T-helper 22 cell (primary cell): Measurements from ENCODE around the gene ATP8B3.

Source experiments
- DNase-seq: peaks from one replicate; pipeline ENCODE4 v3.0.0-alpha.2; 2020; ENCODE audit warnings: low read depth

ATP8B3 gene

DNA sequence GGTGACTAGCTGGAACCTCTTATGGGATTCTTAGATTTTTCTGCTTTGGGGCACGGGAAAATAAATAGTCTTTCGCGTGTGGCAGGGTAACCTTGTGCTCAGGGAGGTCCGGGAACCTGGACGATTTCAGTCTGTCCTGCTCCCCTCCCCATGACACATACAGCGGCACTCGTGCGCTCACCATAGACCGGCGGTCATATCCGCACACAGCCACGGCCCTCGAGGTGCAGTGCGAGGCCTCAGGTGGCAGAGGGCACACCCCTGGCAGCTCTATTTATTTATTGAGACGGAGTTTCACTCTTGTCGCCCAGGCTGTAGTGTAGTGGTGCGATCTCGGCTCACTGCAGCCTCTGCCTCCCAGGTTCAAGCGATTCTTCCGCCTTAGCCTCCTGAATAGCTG is 55.8 kb downstream of the ATP8B3 start:
- DNase-seq, result no peak

DNA sequence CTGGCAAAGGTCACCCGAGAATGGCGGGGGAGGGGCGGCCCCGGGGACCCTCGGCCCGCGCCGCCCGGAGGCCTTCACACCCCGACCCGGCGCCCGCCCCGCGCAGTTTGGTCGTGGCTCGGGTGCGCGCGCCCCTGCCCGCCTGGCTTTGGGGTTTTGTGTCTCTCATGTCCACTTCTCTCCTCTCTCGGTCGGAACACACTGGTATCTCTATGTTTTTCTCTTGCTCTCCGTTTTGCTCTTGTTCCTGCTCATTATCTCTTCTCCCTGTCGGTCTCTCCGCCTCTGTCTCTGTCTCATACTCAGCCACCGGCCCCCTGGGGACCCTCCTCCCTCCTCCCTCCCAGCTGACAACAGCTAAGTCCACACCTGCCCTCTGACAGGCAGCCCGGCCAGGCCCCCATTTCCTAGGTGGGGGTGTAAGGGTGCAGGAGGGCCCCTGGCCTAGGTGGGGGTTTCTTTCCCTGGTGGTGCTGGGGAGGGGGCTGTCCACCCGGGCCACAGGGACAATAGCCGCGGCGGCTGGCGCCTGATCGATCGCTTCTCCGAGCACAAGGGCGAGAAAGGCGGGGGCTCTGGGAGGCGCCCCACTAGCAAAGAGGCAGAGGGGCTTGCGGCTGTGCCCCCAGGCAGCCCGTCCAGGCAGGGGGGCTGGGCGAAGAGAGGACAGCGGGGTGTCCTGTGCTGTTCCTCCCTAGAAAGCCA is 56.5 kb downstream of the ATP8B3 start:
- no peak for DNase-seq

DNA sequence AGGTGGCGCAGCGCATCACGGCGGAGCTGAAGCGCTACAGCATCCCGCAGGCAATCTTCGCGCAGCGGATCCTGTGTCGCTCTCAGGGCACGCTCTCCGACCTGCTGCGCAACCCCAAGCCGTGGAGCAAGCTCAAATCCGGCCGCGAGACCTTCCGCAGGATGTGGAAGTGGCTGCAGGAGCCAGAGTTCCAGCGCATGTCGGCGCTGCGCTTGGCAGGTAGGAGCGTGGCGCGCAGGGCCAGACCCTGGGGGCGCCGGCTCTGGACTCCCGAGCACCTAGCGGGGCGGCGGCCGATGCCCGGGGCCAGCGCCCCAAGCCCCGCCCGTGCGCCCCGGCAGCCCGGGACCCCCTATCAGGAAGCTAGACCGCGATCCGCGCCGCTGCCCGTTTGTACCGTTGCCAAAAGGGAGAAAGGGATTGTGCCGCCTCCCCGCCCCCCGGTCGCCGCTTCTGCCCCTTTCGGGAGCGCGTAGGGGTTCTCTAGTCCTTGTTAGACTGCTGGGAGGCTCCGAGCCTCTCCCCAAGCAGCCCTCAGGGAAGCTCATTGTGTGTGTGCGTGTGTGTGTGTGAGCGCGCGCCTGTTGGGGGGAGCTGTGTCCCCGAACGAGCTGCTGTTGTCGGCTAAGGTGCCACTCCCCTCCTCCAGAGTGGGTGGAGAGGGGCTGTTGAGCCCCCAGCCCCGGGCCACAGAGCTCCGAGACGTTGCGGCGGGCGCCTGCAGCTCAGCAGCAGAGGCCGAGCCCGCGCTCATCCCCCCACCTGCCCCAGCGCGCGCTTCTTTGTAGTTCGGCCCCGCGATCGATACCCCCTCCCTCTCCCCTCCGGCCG is 57.2 kb downstream of the ATP8B3 start:
- no peak for DNase-seq

DNA sequence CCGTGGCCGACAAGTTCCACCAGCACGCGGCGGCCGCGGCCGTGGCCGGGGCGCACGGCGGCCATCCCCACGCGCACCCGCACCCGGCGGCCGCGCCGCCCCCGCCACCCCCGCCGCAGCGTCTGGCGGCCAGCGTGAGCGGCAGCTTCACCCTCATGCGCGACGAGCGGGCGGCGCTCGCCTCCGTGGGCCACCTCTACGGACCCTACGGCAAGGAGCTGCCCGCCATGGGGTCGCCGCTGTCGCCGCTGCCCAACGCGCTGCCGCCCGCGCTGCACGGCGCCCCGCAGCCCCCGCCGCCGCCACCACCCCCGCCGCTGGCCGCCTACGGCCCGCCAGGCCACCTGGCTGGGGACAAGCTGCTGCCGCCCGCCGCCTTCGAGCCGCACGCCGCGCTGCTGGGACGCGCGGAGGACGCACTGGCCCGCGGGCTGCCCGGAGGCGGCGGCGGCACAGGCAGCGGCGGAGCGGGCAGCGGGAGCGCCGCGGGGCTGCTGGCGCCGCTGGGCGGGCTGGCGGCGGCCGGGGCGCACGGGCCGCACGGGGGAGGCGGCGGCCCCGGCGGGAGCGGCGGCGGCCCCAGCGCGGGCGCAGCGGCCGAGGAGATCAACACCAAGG is 57.9 kb downstream of the ATP8B3 start:
- no peak for DNase-seq

DNA sequence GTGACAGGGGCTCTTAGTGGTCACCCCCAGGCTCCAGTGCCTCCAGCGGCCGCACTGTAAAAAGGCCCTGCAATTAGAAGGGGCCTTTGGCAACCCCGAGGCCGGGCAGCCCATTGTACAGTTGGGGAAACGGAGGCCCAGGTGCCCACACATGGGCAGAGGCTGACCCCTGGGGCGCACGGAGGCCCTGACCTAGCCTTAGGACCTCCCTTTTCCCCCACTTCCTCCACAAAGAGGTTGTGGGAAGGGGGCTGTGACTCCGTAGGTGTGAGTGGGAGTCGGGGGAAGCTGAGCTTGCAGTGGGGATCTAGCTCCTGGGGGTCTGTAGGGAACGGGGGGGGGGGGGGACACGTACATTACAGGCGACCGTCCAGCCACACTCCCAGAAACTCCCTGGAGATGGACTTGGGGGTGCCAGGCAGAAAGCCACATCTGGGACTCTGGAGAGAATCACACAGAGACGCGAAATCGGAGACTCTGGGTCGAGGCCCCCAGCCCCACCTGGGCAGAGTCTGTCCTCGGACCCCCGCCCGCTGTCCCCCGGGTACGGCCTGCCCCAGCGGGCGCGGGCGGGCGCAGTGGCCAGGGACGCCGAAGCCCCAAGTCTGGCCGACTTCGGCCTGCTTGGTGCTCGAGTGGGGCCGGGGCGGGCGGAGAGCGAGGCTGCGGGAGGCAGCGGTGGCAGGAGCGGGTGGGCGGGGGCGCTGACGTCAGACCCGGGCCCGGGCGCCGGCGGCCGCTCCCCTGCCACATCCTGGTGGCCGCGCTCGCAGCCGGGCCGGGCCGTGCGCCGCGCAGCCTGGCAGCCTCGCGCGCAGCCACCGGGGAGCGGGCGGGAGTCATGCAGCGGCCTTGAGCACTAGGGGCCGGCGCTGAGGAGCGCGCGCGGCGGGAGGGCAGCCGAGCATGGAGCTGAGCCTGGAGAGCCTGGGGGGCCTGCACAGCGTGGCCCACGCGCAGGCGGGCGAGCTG is 59.0 kb downstream of the ATP8B3 start, which contains the start of gene ONECUT3:
ONECUT3 (plus strand) TSS at position 750 of the 972 bp plus-strand sequence; CDS start at position 907, 157 bp downstream.
- no peak for DNase-seq

DNA sequence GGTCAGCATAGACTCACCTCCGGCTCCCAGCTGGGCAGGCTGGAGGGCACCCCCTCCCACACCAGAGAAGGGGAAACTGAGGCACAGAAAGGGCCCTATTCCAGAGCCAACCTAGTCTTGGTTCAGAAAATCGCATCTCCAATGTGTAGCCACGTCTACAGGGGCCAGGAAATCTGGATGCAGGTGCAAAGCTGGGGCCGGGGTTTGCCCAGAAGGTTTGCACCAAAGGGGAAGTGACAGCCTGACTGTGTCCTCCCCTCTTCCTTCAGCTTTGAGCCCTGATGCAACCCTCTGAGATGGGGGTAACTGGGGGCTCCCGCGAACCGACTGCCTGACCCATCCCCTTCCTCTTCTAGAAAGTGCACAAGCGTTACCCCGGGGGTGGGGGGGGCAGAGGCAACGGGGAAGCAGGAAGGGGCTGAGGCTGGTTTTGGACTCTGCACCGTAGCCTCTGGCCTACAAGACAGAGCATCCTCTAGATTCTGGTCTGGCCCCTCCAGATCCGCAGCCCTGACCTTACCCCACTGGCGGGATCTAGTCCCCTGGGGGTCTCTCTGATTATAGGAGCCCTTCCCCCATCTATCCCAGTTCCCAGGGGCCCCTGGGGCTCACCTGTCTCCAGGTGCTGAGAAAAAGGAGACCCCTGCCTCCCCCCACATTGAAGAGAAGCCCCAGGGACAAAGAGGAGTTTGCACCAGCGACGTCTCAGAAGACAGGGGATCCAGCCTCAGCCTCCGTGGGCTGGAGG is 59.9 kb downstream of the ATP8B3 start:
- DNase-seq, result no peak

DNA sequence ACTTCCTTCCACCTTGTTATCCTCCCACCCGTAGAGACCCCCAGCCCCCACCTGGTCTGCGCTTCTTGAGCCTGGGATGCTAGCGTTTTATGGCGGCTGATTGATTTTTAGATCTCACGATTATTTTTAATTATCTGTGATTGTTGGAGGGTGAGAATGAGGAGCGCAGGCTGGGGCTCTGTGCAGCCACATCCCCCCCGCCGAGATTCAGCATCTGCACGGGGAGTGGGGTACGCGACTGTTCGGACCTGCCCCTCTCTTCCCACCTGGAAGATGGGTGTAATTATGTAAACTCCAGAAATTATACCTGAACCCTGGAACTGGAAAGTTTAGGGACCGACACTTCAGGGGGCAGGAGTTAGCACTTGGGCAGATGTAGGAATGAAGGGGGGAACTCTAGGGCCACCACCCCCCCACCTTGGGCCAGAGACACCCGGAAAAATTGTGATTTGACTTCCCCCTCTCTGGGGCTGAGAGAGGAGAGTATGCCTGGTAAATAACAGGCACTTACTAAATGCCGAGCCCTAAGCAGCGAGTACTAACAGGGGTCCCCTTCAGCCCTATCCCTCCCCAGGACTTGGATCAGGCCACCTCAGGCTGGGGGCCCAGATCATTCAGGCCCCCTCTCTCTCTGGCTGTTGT is 60.6 kb downstream of the ATP8B3 start:
- no peak for DNase-seq

DNA sequence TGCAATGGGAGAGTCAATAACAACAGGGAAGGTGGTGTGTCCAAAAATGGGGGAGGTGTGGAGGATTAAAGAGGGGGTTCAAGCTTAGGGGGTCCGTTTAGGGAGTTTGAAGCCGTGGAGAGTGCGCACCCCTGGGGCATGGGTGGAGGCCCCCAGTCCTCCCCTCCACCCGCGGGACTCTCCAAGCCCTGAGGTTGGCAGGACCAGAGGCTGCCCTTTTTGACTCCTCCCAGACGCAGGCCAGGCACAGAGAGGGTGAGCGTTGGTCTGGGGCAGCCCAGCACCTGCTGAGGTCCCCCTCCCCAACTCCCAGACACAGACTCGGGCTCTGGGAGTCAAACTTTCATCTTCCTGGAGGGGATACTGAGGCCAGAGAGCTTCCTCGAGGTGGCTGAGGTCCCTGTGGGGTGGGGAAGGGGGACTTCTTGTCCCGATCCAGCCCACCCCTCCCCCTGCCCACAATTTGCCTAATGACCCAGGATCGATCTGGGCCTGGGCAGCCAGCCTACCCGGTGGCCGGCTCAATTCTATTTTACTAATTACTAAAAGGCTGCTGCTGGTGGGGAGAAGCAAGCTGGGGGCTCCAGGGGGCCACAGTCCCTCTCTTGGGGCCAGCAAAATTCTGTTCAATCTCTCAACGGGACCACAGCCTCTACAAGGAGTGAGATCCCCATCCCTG is 61.6 kb downstream of the ATP8B3 start:
- no peak for DNase-seq

DNA sequence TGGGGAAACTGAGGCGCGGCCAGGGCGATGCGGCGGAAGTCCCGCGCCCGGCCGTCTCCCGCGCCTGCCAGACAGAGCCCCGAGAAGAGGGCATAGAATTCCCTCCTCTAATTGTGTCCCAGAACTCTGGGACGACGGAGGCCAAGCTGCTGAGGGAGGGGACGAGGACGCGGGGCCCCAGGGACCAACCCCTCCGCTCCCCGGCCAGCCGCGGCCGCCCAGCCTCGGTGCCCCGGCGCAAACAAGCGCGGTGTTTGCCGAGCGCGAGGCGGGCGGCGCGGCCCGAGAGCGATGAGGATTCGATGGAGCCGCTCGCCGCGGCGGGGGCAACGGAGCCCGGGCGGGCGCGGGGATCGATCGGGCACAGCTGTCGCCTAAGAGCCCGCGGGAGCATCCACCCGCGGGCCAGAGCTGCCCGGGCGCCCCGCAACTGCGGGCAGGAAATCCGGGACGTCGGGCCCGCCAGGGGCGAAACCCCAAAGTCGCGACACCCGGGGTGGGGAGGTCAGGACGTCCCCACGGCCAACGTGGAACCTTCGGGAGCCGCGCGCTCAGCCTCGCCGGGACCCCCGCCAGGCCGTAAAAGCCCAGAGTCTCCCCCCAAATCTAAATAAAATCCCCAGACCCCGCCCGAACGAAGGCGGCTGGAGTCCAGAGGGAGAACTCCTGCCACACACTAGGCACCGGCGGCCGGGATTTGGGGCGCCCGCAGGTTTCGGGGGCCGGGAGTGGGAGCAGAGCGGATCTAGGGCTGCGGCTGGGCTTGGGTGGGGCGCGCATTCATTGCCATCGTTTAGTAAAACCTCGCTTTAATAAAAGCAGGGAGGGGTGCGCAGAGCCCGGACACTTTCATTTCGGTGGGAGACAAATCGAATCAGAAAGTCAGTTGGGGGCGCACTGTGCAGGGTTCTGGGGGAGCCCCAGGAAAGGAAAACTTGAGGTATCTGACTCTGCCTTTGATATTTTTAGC is 62.4 kb downstream of the ATP8B3 start:
- DNase-seq, result no peak

DNA sequence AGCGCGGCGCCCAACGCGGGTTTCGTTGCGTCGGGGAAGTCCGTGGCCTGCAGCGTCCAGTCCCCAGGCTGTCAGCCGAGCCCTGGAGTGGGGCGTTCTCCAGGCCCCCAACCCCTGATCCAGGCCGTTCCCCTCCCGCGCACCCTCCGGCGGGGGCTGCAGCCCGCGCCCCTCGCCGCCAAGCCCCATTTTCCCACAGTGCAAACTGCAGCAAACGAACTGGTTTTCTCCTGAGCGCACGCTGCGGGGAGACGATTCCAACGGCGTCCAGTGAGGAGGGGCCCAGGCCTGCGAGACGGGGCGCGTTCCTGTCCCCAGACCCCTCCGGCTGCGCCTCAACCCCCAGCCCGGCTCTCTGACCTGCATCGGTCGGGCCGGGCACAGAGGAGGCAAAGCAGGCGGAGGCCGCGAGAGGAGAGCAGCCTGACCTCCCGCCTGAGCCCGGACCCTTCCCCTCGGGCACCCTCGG is 63.2 kb downstream of the ATP8B3 start:
- no peak for DNase-seq

DNA sequence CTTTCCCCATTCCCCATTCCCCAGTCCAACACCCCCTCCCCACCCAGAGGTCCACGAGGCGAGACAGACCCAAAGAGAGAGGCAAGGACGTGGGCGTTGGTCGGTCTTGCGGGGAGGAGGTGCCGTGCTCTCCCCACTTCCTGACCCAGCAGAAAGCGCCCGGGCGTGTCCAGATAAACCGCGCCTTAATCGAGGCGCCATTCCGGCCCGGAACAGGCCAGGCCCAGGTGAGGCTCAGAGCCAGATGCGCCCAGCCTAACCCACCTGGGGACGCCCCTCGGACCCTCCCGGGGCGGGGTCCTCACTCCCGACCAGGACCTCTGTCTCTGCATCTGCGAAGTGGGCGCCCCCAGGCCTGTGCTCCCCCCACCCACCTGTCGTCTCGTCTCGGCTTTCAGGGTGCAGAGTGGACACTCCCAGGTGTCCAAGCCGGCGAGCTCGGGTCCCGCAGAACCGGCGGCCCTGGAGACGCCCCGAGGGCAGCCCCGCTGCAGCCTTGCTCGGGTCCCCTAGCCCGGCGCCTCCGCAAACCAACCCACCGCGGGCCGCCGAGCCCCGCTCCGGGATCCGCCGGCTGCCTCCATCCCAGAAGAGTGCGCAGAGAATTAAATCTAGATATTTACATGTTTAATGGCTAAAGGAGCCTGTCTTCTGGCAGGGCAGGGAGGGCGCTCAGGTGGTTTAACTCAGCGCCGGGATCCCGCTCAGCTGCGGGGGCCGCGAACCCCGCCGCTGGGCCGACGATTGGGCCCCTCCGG is 63.8 kb downstream of the ATP8B3 start:
- no peak for DNase-seq

DNA sequence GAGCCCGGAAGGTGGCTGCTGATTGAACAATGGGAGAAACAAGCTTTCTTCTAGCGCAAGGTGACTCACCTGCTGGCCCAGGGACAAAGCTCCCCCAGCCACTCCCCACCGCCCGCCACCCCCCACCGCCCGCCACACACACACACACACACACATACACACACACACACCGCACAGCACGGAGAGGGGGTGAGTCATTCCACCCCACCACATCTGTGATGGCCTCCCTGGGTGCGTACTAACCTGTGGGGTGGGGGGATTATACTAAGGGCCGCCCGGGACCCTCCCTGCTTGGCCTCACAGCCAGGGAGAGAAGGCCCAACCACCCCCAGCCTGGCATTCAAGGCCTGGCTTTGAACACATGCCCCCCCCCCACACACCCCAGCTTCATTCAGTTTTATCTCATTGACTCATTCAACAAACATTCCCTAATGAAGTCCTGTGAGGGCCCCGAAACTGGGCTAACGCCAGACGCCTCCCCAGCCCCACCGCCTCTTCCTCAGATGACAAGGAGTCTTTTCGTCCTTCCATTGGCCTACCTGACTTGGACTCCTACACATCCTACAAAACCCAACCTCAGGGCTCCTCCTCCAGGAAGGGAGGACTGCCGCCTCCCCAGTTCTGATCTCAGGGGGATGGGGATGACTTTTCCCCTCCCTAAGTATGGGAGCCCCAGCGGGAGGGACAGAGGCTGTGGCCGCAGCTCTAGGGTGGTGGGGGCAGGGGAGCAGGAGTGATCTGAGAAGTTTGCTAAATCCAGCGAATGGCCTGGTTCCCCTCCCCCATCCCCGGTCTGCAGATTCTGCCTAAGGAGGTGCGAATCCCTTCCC is 64.6 kb downstream of the ATP8B3 start:
- no peak for DNase-seq

DNA sequence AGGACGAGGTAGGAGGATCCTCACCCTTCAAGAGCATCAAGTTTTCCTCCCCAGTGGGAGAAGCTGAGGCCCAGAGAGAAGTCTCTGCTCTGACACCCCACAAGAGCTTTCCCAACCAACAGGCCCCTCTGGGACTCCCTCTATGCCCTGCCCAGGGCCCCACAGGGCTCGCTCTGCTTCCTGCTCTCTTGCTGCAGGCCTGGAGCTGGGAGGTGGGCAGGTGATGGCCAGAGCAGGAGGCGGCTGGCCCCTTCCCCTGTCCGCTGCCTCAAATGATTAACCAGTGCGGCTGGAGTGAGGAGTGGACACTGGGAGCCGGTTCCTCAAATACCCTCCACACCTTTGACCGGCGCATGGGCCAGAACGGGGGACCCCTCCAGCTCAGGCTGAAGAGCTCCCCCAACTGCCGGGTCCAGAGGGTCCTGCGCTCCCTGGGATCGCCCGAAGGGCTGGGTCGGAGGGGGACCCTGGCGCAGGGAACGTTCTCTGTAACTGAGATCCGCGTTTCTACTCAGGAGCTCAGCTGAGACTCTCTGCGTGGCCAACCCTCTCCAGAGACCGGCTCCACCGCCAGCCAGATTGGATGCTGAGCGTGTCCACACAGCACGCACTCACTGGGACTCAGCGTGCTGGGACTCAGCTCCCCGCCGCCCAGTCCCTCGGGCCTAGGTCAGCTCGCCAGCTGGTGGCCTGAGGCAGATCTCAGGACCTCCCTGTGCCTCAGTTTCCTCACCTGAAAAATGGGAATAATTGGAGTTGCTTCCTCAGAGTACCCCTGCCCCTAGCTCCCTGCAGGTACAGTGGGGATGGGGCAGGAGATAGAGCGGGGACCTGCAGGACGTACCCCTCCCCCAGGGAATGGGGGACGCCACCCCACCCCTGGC is 65.4 kb downstream of the ATP8B3 start:
- DNase-seq, result no peak

DNA sequence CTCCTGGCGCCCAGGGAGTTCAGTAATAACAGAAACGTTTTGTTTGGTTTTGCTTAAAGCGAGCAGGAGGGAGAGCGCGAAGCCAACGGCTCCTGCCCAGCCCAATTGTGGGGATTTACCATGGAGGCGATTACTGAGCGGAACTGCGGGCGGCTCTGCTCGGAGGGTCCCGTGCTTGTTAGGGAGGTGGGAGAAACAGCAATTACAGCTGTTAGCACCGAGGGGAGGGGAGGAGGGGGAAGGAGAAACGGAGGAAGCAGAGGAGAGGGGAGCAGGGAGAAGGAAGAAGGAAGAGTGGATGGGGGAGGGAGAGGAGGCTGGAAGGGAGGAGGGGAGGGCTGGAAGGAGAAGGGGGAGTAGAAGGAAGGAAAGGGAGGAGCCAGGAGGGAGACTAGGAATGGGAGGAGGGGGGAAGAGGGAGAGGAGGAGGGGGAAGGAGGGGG is 66.5 kb downstream of the ATP8B3 start:
- DNase-seq, result no peak

DNA sequence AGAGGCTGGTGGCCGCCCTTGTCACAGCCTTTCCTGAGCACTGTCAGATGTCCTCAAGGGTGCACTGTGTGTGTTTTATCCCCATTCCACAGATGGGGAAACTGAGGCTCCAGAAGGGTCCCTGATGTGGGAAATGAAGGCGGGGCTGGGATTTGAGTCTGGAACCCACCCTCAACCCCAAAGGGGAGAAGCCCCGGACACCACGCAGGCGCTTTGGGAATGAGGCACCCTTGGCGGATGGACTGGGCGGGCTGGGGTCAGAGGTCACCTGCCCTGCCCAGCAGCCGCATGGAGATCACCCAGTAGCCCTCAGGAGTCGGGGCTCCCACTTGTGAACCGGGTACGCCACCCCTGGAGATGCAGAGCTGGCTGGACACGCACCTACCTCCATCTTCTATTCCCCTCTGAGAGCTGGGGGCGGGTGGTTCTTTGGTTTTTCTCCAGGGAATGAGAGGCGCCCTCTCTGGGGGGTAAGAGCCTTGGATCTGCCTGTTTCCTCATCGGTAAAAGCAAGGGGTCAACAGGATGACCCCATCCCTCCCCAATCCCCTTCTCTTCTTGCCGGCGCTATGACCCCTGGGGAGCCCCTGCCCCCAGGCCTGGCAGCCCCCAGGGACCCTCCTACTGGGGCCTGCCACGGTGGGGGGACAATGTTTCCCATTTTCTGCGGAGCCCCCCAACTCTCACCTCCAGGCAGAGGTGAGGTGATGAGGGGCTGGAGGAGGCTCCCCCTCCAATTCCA is 67.1 kb downstream of the ATP8B3 start:
- DNase-seq, result no peak
